ENCODE results near the gene IL20RA.

Gene IL20RA

GRCh38 chr6:137001977-137002302 is 42.8 kb downstream of the IL20RA start:
- no peaks in the 10 kb centered on the region for H3K36me3 ChIP-seq (replicated peaks; ENCODE audit: insufficient read depth, low read length)
- H3K4me1 ChIP-seq (ENCODE audit: low read length): no peaks in the 10 kb centered on the region
- no peak overlapping the region for H3K27ac ChIP-seq (ENCODE audit: low read length)
- H3K9me2 ChIP-seq (replicated peaks; ENCODE audit: insufficient read depth, low read length): no peaks in the 10 kb centered on the region
- no peak overlapping the region for H3K4me2 ChIP-seq (ENCODE audit: low read depth, low read length)
- no peak overlapping the region for H3K9ac ChIP-seq (ENCODE audit: low read length)
- DNase-seq: no peak
- no peak overlapping the region for H2AFZ ChIP-seq (ENCODE audit: low read length)
- no peaks in the 10 kb centered on the region for H3F3A ChIP-seq (ENCODE audit: insufficient read depth, low read length)
- no peaks in the 10 kb centered on the region for H3K27me3 ChIP-seq (replicated peaks; ENCODE audit: insufficient read depth, low read length)
- no peaks in the 10 kb centered on the region for H3K9me3 ChIP-seq (replicated peaks; ENCODE audit: insufficient read depth, low read length)
- no peaks in the 10 kb centered on the region for H4K20me1 ChIP-seq (ENCODE audit: insufficient read depth, low read length)
- no peaks in the 10 kb centered on the region for H3K79me2 ChIP-seq (ENCODE audit: low read length)
- H3K4me3 ChIP-seq (ENCODE audit: low read length): no peak overlapping the region
- TF ChIP-seq CTCF (IDR thresholded peaks at IDR 0.05; ENCODE audit: low read length): no peak
- no peak for TF ChIP-seq EZH2 (optimal IDR thresholded peaks at IDR 0.05; ENCODE audit: low read depth, low read length)
- TF ChIP-seq EZH2phosphoT487 (IDR thresholded peaks at IDR 0.05; ENCODE audit: low read length): no peak

GRCh38 chr6:137001299-137001976 is 43.3 kb downstream of the IL20RA start:
- TF ChIP-seq EZH2phosphoT487 (IDR thresholded peaks at IDR 0.05; ENCODE audit: low read length) (no peak), EZH2 (optimal IDR thresholded peaks at IDR 0.05; ENCODE audit: low read depth, low read length) (no peak), CTCF (IDR thresholded peaks at IDR 0.05; ENCODE audit: low read length) (no peak)
- Histone ChIP-seq H3K4me1 (ENCODE audit: low read length) (no peaks in the 10 kb centered on the region), H2AFZ (ENCODE audit: low read length) (no peak overlapping the region), H3K79me2 (ENCODE audit: low read length) (no peaks in the 10 kb centered on the region), H3K27ac (ENCODE audit: low read length) (no peak overlapping the region), H4K20me1 (ENCODE audit: insufficient read depth, low read length) (no peaks in the 10 kb centered on the region), H3K4me3 (ENCODE audit: low read length) (no peak overlapping the region), H3K9me3 (replicated peaks; ENCODE audit: insufficient read depth, low read length) (no peaks in the 10 kb centered on the region), H3K36me3 (replicated peaks; ENCODE audit: insufficient read depth, low read length) (no peaks in the 10 kb centered on the region), H3K4me2 (ENCODE audit: low read depth, low read length) (no peak overlapping the region), H3K9ac (ENCODE audit: low read length) (no peak overlapping the region), H3K9me2 (replicated peaks; ENCODE audit: insufficient read depth, low read length) (no peaks in the 10 kb centered on the region), H3K27me3 (replicated peaks; ENCODE audit: insufficient read depth, low read length) (no peaks in the 10 kb centered on the region), H3F3A (ENCODE audit: insufficient read depth, low read length) (no peaks in the 10 kb centered on the region)
- DNase-seq: no peak

GRCh38 chr6:137000825-137001224 is 43.9 kb downstream of the IL20RA start:
- Histone ChIP-seq H3K9me3 (replicated peaks; ENCODE audit: insufficient read depth, low read length) (no peaks in the 10 kb centered on the region), H3K9ac (ENCODE audit: low read length) (no peak overlapping the region), H3K27ac (ENCODE audit: low read length) (no peak overlapping the region), H3K4me1 (ENCODE audit: low read length) (no peaks in the 10 kb centered on the region), H3K79me2 (ENCODE audit: low read length) (no peaks in the 10 kb centered on the region), H3K4me3 (ENCODE audit: low read length) (no peak overlapping the region), H3K36me3 (replicated peaks; ENCODE audit: insufficient read depth, low read length) (no peaks in the 10 kb centered on the region), H3K27me3 (replicated peaks; ENCODE audit: insufficient read depth, low read length) (no peaks in the 10 kb centered on the region), H3K9me2 (replicated peaks; ENCODE audit: insufficient read depth, low read length) (no peaks in the 10 kb centered on the region), H3K4me2 (ENCODE audit: low read depth, low read length) (no peak overlapping the region), H2AFZ (ENCODE audit: low read length) (no peak overlapping the region), H4K20me1 (ENCODE audit: insufficient read depth, low read length) (no peaks in the 10 kb centered on the region), H3F3A (ENCODE audit: insufficient read depth, low read length) (no peaks in the 10 kb centered on the region)
- TF ChIP-seq CTCF (IDR thresholded peaks at IDR 0.05; ENCODE audit: low read length) (no peak), EZH2phosphoT487 (IDR thresholded peaks at IDR 0.05; ENCODE audit: low read length) (no peak), EZH2 (optimal IDR thresholded peaks at IDR 0.05; ENCODE audit: low read depth, low read length) (no peak)
- no peak for DNase-seq

Measured in MM.1S (cell line).